GM18517 (cell line): ENCODE data around the gene BRD2.
A peak's percentile ranks its signal among the peaks of the same experiment; 100 is the strongest.

ENCODE experiments used
- ATAC-seq: cut with Tn5 transposase; IDR thresholded peaks from one replicate; pipeline ENCODE4 v1.9.1; 2021; ENCODE audit warnings: mild to moderate bottlenecking, moderate library complexity; ENCODE audit not compliant: unreplicated experiment

The BRD2 gene

GRCh38 chr6:32984622-32985389 is 16.4 kb downstream of the BRD2 start:
- peak; percentile 56 for ATAC-seq

DNA sequence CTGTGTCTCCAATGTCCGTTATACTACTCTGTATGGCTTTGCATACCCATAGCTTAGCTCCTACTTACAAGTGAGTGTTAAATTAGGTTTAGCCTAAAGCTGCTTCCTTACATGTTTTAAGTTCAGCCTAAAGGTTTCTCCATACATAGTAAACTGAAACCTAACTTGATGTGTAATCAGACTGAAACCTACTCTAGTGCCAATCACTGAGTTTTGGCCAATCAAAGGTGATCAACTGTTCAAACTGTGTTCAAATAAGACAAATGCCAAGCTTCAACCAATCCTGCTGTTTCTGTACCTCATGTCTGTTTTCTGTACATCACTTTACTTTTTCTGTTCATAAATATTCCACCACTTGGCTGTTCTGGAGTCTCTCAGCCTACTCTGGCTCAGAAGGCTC is 21.0 kb downstream of the BRD2 start:
- ATAC-seq = no peak

DNA sequence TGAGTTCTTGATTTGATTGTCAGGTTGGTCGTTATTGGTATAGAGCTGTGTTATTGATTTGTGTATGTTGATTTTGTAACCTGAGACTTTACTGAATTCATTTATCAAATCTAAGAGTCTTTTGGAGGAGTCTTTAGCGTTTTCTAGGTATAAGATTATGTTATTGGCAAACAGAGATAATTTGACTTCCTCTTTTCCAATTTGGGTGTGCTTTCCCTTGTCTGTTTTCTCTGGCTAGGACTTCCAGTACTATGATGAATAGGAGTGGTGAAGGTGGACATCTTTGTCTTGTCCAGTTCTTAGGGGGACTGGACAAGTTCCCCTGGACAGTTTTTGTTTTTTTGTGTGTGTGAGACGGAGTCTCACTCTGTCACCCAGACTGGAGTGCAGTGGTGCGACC is 23.6 kb downstream of the BRD2 start:
- ATAC-seq = no peak

- no peak for ATAC-seq
Measured at GRCh38 chr6:32993363-32993973, 25.1 kb downstream of the BRD2 start.

DNA sequence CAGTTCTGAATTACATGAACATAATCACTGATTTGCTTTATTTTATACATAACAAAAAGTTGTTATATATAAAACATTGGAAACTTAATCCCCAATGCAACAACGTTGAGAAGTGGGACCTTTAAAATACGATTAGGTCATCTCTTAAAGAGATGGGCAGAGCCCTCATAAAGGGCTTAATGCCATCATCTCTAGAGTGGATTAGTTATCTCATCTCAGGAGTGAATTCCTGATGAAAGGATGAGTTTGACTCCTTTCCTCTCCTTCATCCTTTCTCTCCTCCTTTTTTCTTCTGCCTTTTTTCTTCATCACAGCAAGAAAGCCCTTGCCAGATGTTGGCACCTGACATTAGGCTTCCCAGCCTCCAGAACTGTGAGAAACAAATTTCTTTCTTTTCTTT is 27.1 kb downstream of the BRD2 start:
- no peak for ATAC-seq

- ATAC-seq = no peak
Measured at GRCh38 chr6:33000055-33000454, 31.7 kb downstream of the BRD2 start.

GRCh38 chr6:33001685-33002084 is 33.3 kb downstream of the BRD2 start:
- ATAC-seq = no peak

GRCh38 chr6:33004940-33005339 is 36.5 kb downstream of the BRD2 start:
- no peak for ATAC-seq

DNA sequence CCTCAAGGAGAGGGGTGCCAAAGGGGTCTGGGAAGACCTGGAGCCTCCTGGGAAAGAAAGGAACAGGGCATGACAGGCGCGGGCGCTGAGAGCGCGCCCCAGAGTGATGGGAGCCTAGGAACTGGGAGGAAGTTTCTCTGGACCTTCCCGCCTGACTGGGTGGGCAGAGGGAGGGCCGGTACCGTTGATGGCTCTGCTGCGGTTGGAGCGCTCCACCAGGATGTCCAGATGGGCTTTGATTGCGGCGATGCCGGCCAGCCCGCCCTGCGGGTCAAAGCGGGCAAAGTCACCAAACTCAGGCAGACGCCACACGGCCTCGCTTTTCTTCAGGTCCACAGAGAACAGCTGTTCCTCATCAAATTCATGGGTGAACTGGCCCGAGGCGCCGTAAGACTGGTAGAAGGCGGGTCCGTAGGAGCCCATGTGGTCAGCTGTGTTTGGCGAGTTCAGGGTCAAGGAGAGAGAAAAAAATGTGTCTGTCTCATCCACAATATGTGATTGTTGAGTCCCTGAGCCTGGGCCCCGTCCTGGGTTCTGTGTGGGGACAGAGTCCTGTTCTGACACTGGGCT is 39.5 kb downstream of the BRD2 start:
- ATAC-seq = no peak

DNA sequence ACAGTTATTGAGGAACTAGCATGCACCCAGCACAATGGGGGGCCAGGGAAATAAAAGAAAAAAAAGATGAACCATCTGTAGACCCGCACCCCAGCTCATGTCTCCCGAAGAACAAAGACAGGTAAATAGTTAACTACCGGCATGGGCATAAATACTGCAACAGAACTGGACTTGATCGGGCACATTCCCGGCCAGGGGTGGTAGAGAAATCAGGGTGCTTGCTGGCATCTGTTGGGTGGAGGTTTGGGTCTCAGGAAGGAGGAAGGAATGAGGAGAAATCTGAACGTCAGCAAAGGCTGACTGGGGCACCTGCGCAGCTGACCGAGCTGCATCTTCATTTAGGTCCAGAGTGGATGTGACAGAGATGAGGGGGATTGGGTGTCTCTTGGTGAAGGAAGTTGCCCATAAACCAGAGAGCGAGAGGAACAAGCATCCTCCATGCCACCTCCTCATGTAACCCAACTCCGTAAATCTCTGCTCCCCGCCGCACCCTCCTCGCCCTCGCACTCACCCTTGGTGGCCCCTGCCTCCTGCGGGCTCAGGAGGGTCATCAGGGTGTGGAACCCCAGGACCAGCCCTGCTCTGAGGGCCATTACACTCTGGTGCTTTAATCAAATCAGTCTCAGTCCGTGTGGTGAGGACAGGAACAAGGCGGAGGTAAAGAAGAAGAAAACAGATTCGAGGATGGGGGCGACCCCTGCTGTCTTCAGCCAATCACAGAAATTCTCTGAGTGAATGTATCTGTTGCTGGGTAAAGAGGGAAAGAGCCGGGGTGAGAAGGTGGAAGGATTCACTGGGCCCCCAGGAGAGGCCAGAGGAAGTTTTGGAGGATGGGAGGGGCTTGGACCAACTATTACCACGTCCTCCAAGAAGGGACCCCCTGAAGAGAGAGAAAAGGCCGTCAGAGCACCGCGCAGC is 40.8 kb downstream of the BRD2 start, which contains the start of gene HLA-DOA:
TSS of gene HLA-DOA (minus strand) at position 648 of the 918 bp plus-strand sequence.
- peak; percentile 90 for ATAC-seq

DNA sequence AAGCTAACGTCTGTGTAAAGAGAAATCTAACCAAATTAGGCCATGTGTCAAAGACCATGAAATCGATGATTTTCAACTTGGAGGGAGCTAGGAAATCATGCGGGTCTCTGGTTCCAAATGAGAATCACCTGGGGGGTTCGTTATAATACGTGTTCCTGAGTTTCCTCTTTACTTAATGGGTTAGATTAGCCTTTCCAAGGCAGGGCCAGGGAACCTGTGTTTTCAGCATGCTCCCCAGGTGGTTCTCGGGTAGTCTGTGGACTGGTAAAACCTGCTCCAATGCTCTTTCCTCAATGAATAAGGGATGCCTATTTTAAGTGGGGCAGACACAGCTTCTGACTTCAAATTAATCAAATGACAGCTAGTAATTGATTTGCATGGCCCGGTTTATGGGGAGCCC is 42.0 kb downstream of the BRD2 start:
- ATAC-seq = no peak

DNA sequence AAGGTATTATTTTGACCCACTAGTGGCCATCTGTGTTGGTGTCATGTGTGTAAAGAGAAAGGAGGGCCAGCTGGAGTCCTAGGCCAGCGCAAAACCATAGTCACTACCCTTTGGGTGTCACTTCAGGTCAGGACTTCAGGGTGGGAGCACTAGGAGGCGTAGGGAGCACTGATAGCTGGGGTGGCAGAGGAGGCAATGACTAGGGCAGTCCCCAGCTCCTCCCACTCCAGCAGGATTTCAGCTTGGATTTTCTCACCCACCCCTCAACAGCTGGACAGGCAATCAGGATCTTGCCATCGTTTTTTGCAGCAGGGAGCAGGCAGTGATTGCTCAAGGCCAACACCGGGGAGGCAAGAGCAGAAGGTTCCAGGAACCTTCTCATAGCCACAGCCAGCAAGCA is 45.2 kb downstream of the BRD2 start:
- no peak for ATAC-seq

GRCh38 chr6:33014841-33015634 is 46.6 kb downstream of the BRD2 start:
- ATAC-seq = no peak

DNA sequence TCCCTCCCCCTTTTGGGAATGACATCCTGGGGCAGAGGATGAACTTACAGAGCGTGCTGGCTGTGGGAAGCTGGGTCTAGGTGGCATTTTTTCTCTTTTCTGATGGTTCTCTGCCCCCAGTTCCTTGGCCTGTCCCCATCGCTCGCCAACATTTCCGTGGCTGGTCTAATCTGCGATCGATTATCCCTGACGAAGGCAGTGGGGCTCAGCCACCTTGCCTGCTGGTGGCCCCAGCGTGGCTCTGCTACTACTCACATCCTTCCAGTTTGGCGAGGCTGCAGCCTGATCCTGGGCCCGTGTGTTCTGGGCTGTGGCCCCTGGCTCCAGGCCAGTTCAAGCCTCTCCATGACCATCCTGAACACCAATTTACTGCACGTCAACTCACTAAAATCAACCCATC is 47.4 kb downstream of the BRD2 start:
- ATAC-seq = no peak

DNA sequence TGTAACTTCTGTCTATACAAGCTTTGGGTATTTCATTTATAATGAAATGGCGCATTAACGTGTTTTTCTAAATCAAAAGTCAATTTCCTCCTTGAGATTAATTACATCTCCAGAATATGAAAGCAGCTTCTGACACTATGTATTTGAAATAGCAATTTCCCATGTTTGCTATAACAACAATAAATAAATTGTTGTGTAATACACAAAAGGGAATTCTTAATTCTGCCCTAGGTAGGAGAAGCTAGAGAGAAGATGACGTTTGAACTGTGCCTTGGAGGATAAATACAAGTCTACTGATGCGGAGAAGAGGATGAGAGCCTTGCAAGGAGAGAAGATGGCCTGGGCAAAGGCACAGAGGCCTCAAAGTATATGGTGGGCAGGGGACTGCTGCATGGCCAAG is 48.6 kb downstream of the BRD2 start:
- ATAC-seq = no peak

- ATAC-seq = no peak
Measured at GRCh38 chr6:33017694-33018353, 49.4 kb downstream of the BRD2 start.

GRCh38 chr6:33018418-33018817 is 50.0 kb downstream of the BRD2 start:
- ATAC-seq = no peak

DNA sequence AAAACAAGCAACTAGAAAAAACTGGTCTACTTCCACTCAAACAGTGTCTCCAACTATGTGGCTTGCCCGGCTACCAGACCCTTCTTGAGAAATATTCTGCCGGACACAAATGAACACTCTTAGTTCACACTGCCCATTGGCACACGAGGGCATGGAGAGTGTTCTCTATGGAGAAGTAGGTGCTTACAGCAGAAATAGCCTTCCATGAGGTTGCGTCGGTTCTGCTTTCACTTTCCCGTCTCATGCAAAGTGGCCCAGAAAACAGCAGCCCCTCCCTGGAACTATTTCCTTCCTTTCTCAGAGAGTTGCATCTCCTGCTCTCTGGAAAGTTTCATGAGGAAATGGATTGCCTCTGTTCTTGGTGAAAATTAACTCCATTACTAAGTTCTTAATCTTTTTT is 50.5 kb downstream of the BRD2 start:
- ATAC-seq = peak; percentile 66

DNA sequence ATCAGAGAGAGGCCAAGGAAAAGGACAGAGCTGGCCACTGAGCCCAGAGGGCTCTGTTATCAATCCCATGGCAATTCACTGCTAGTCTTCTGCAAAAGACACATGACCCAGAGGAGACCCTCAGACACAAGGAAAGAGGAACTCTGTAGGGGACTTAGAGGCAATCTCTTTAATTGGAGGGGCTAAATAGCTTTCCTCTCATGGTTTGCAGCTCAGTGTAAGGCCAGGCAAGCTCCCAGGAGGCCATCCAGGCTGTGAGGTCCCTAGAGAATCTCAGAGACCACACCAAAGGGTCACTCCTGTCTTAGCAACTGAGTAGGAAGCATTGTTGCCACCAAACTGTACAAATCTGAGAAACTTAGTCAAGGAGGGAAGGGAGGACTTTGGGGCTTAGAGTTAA is 51.0 kb downstream of the BRD2 start:
- peak; percentile 18 for ATAC-seq

DNA sequence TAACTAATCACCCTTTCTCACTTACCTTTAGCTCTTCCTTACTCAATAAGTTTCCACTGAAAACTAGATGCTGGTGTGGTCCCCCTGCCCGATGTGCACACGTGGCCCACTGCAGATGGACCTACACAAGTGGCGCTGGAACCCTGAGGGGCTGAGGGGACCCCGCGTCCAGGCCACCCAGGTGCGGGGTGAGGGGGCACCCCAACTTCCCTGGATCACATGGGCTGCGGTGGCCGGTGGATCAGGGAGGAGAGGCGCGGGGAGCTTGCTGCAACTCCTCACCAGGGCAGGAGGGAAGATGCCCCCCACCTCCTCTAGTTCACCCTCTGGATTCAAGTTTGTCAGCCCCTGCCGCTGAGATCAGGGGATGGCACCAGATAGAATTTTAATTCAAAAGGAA is 53.5 kb downstream of the BRD2 start:
- ATAC-seq = no peak
